NCI-H187 treated with DMSO at 0.1 percent for 48 hours (cell line): Measurements from ENCODE around the gene MRPL19.

Experiments used
- DNase-seq: peaks from one replicate; lab custom pipeline; 2025; lab: John Stamatoyannopoulos, UW

MRPL19 gene

GRCh38 chr2:75616406-75616805 lies 30.2 kb upstream of the MRPL19 start:
- DNase-seq, result no peak

- DNase-seq, result no peak
Observed at GRCh38 chr2:75616933-75617332, 29.6 kb upstream of the MRPL19 start.

GRCh38 chr2:75619956-75620740 lies 26.4 kb upstream of the MRPL19 start:
- no peak for DNase-seq

GRCh38 chr2:75621228-75621627 lies 25.4 kb upstream of the MRPL19 start:
- DNase-seq, result no peak

GRCh38 chr2:75622500-75622899 lies 24.1 kb upstream of the MRPL19 start:
- no peak for DNase-seq

- DNase-seq, result no peak
Observed at GRCh38 chr2:75622929-75623328, 23.7 kb upstream of the MRPL19 start.

GRCh38 chr2:75627902-75628504 lies 18.6 kb upstream of the MRPL19 start:
- DNase-seq, result no peak

- DNase-seq, result no peak
Observed at GRCh38 chr2:75632091-75632701, 14.4 kb upstream of the MRPL19 start.

GRCh38 chr2:75632813-75633212 lies 13.8 kb upstream of the MRPL19 start:
- no peak for DNase-seq

GRCh38 chr2:75633620-75634019 lies 13.0 kb upstream of the MRPL19 start:
- no peak for DNase-seq

- no peak for DNase-seq
Observed at GRCh38 chr2:75634945-75635344, 11.6 kb upstream of the MRPL19 start.

- DNase-seq, result no peak
Observed at GRCh38 chr2:75637568-75637967, 9.0 kb upstream of the MRPL19 start.

GRCh38 chr2:75640621-75641121 lies 5.9 kb upstream of the MRPL19 start:
- DNase-seq, result no peak

- DNase-seq, result no peak
Observed at GRCh38 chr2:75641587-75641986, 5.0 kb upstream of the MRPL19 start.

- no peak for DNase-seq
Observed at GRCh38 chr2:75643980-75644379, 2.6 kb upstream of the MRPL19 start.

- no peak for DNase-seq
Observed at GRCh38 chr2:75645643-75646042, 940 bp upstream of the MRPL19 start.

- DNase-seq, result no peak
Observed at GRCh38 chr2:75646090-75646582, 447 bp upstream of the MRPL19 start.

- no peak for DNase-seq
Observed at GRCh38 chr2:75647771-75648170, 1.2 kb downstream of the MRPL19 start.

GRCh38 chr2:75654012-75654411 lies 7.4 kb downstream of the MRPL19 start:
- DNase-seq, result no peak

- no peak for DNase-seq
Observed at GRCh38 chr2:75655861-75656260, 9.3 kb downstream of the MRPL19 start.

- no peak for DNase-seq
Observed at GRCh38 chr2:75656563-75656962, 10.0 kb downstream of the MRPL19 start.

- DNase-seq, result no peak
Observed at GRCh38 chr2:75657798-75658197, 11.2 kb downstream of the MRPL19 start.

GRCh38 chr2:75666911-75667310 lies 20.3 kb downstream of the MRPL19 start:
- DNase-seq, result no peak
